Mucosa of stomach (tissue), 1 donor: ENCODE results near the gene TNFSF10.

Source experiments
- H3K27me3 ChIP-seq: one replicate; pipeline ENCODE4 v1.7.0; 2013; ENCODE audit warnings: mild to moderate bottlenecking, low read length; ENCODE audit not compliant: control insufficient read depth, insufficient read depth
- H3K36me3 ChIP-seq: one replicate; pipeline ENCODE4 v1.7.0; 2013; ENCODE audit warnings: low read length; ENCODE audit not compliant: control insufficient read depth, insufficient read depth
- H3K4me1 ChIP-seq: one replicate; pipeline ENCODE4 v1.7.0; 2013; ENCODE audit warnings: mild to moderate bottlenecking, low read length; ENCODE audit not compliant: control insufficient read depth, insufficient read depth
- H3K4me3 ChIP-seq: one replicate; pipeline ENCODE4 v1.7.0; 2013; ENCODE audit warnings: low read length
- H3K9ac ChIP-seq: one replicate; pipeline ENCODE4 v1.7.0; 2013; ENCODE audit warnings: mild to moderate bottlenecking, low read length, moderate library complexity
- H3K9me3 ChIP-seq: one replicate; pipeline ENCODE4 v1.7.0; 2013; ENCODE audit warnings: mild to moderate bottlenecking, low read length, moderate library complexity; ENCODE audit not compliant: control insufficient read depth
- donor health status: Pancreatic carcinoma.

The TNFSF10 gene

DNA sequence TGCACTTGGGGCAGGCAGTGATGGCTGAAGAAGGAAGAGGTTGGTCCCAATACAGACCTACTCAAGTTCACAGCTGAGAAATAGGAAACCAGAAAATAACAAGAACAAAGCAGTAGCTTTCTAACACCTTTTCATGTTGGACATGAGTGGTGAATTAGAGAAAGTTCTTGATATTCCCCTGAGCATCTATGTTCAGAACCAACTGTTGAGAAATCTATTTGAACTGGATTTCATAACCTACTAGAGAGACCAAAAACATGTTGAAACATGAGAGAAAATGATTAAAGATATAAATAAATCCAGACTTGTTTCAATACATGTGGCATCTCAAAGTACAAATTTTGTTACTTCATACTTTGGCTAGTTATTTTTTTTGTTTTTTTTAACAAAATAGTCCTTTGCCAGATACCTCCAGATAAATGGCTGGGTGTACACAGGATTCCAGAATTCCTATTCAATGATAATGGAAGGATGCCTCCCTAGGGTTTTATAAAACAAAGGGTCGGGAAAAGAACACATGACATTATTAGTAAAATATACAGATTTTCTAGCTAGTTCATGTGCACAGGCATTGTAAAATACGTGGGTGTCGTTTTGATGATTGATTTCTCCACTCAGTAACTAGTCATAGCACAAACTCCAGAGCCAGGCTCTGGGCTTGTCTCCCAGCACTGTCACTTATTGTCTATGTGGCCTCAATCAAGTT is 34.4 kb upstream of the TNFSF10 start:
- H3K36me3 ChIP-seq: no peaks in the 10 kb centered on the region
- no peaks in the 10 kb centered on the region for H3K27me3 ChIP-seq
- H3K9me3 ChIP-seq: no peaks in the 10 kb centered on the region
- H3K4me3 ChIP-seq: no peak overlapping the region
- H3K4me1 ChIP-seq: peaks cover 17% of the 10 kb centered on the region
- no peak overlapping the region for H3K9ac ChIP-seq

DNA sequence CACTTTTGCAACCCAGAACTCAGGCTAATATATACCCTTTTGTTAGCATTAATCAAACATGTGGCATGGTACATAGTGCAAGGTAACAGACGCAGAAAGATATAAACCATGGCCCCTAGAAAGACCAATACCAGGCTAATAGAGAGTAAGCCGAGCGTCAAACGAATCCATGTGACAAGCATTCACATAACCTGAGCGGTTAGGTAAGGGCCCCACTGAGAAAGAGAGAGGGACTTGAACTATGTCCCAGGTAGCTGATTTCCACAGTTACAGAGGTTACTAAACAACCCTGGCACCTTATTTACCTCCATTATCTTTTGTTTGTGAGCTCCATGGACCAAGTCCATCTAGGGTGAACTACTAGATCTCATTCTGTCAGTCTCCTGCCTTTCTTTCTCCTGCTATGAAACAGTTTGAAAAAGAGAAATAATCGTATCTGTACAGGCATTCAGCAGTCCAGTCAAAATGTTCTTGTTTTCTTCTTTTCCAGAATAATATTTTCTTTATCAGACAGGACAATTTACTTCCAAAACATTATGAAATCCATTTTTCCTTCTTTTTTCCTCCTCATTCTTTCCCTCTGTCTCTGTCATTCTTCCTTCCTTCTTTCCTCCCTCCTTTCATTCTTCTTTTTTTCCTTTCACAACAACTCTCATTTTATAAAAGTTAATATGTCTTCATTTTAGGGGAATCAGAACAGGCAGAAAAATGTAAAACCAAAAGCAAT is 30.5 kb upstream of the TNFSF10 start:
- H3K4me3 ChIP-seq: no peak overlapping the region
- no peak overlapping the region for H3K9ac ChIP-seq

DNA sequence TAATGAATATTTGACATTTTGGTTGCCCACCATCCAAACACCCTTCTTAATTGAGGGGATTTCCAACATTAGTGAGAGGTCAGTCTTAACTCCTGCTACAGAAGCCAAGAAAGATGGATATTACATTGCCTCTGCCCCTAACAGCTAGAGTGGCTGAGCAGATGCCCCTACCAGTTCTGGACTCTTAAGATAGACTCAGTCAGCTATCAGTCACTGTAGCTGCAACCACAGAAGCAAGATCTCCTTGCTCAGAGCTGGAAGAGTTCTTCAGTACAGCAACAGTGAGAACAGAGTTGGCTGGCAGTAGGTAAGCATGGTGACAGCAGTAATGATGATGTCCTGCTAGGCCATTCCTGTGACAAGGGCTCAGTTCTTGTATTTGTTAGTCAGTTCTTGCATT is 29.4 kb upstream of the TNFSF10 start:
- Histone ChIP-seq H3K9ac (no peak overlapping the region), H3K4me1 (peaks cover 19% of the 10 kb centered on the region), H3K27me3 (no peaks in the 10 kb centered on the region), H3K9me3 (no peaks in the 10 kb centered on the region), H3K4me3 (no peak overlapping the region), H3K36me3 (no peaks in the 10 kb centered on the region)

More for the DNA sequence above, 30.5 kb upstream of the TNFSF10 start:
- no peaks in the 10 kb centered on the region for H3K36me3 ChIP-seq
- no peaks in the 10 kb centered on the region for H3K27me3 ChIP-seq
- H3K9me3 ChIP-seq: no peaks in the 10 kb centered on the region
- H3K4me1 ChIP-seq: peaks cover 17% of the 10 kb centered on the region

DNA sequence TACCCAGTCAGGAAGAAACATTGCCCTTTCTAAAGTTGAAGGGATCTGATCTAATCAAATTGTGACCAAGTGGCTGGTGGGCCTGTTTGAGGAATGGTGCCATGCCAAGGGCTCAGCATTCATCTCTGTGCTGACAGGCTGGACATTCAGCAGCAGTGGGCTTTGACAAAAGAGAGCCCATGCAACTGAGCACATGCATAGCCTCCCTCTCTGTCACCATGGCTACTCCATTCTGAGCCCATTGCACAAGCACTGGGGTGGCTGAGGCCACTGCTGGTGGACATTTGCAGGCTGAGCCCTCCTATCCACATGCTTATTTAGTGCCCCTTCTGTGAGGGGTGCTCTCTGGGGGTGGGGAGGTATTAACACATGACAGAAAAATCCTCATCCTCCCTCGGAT is 28.6 kb upstream of the TNFSF10 start:
- no peak overlapping the region for H3K4me3 ChIP-seq
- H3K4me1 ChIP-seq: peaks cover 19% of the 10 kb centered on the region
- H3K9me3 ChIP-seq: no peaks in the 10 kb centered on the region
- H3K27me3 ChIP-seq: no peaks in the 10 kb centered on the region
- H3K9ac ChIP-seq: no peak overlapping the region
- no peaks in the 10 kb centered on the region for H3K36me3 ChIP-seq

DNA sequence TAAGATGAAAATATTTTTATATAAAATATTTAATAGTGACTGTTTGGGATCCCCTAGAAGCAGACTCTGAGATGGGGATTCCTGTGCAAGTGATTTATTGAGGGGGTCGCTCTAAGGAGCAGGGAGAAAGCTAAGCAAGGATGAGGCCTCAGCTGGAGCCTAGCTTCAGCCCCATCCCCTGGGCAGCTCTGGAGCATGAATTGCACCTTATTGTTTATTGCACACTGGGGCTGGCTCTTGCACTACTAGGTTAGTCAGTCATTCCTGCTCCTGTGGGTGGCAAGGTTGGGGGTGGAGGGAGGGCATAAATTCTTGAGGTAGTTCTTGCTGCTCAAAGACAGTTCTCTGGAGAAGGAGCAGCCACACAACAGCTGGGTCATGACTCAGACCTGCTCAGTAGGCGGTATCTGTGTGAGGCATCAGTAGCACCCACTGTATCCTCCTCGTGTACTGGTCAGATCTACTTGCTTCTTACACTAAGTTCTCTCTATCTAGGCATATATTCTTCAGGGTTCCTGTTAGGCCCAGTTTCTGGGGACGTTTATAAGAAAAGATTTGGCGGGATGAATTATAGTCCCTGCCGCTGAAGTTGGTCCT is 27.2 kb upstream of the TNFSF10 start:
- Histone ChIP-seq H3K9me3 (no peaks in the 10 kb centered on the region), H3K9ac (no peak overlapping the region), H3K27me3 (no peaks in the 10 kb centered on the region), H3K36me3 (no peaks in the 10 kb centered on the region), H3K4me3 (no peak overlapping the region), H3K4me1 (peaks cover 19% of the 10 kb centered on the region)

DNA sequence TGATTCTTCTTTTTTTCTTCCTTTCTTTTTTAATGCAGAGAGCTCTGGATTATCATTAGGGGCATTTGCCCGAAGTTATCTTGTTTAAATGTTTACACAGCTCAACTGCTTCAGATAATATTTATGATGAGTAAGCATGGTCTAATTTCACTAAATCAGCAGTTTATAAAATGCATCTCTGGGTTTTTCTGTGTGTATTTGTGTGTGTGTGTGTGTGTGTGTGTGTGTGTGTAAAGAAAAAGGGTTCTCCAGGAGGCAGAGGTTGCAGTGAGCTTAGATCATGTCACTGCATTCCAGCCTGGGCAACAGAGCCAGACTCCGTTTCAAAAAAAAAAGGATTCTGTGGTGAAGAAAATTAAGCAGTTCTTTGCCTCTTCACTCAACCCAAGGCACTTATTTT is 25.9 kb upstream of the TNFSF10 start:
- H3K4me3 ChIP-seq: no peak overlapping the region
- no peaks in the 10 kb centered on the region for H3K27me3 ChIP-seq
- H3K36me3 ChIP-seq: no peaks in the 10 kb centered on the region
- peaks cover 19% of the 10 kb centered on the region for H3K4me1 ChIP-seq
- no peak overlapping the region for H3K9ac ChIP-seq
- no peaks in the 10 kb centered on the region for H3K9me3 ChIP-seq

DNA sequence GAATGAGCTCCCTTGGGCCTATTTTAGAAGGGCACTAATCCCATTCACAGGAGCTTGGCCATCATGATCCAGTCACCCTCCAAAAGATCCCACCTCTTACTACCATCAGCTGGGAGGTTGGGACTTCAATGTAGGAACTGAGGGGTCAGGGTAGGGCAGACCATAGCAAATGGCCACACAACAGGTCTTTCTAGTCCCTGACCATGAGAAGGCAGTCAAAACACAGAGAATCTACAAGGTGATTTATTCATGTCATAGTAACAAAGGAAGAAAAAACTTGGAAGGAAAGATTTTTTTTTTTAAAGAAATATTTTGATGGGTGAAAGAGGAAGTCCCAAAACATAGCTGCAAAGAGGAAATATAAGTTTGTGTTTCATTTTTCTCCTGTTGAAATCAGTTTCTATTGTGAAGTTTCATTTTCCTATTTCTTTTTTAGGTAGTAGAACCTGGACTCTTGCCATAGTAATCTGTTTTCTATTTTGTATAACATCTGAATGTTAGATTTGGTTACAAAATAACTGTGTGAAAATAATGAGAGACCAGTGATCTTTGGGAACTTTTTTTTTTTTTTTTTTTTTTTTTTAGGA is 23.5 kb upstream of the TNFSF10 start:
- Histone ChIP-seq H3K4me3 (no peak overlapping the region), H3K36me3 (no peaks in the 10 kb centered on the region), H3K27me3 (no peaks in the 10 kb centered on the region), H3K9ac (no peak overlapping the region), H3K9me3 (no peaks in the 10 kb centered on the region), H3K4me1 (peaks cover 8% of the 10 kb centered on the region)

DNA sequence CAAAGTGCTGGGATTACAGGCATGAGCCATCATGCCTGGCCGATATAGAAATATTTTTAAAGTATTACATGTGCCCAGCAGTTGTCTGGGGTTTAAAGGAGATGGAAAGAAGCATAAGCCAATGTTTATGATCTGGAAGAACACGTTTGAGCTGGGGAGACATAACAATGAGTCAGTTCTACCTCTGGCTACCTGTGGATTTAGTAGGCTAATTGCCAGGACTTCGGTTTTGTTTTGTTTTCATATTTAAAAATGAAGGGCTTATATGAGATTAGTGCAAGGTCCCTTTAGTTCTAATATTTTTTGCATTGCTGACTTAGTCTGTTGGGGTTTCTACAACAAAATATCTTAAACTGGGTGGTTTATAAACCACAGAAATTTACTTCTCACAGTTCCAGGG is 22.9 kb upstream of the TNFSF10 start:
- peaks cover 8% of the 10 kb centered on the region for H3K4me1 ChIP-seq
- H3K36me3 ChIP-seq: no peaks in the 10 kb centered on the region
- no peaks in the 10 kb centered on the region for H3K9me3 ChIP-seq
- no peaks in the 10 kb centered on the region for H3K27me3 ChIP-seq
- H3K9ac ChIP-seq: no peak overlapping the region
- no peak overlapping the region for H3K4me3 ChIP-seq

DNA sequence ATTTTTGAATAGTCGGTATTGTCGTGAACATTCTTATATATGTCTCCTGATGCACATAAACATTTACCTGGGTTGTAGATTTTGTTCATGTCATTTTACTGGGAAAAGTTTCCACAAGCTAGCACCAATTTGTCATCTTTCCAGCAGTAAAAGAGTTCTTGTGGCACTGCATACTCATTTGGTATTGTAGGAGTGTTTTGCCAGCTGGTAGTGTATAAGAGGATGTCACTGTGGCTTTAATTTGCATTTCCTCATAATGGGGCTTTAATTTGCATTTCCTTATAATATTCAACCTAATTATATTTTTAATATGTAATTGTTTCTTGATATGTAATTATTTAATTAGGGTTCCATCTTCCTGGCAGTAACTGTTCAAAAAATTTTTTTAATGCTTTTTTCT is 21.2 kb upstream of the TNFSF10 start:
- Histone ChIP-seq H3K27me3 (no peaks in the 10 kb centered on the region), H3K4me3 (no peak overlapping the region), H3K36me3 (no peaks in the 10 kb centered on the region), H3K4me1 (peaks cover 8% of the 10 kb centered on the region), H3K9ac (no peak overlapping the region), H3K9me3 (no peaks in the 10 kb centered on the region)

DNA sequence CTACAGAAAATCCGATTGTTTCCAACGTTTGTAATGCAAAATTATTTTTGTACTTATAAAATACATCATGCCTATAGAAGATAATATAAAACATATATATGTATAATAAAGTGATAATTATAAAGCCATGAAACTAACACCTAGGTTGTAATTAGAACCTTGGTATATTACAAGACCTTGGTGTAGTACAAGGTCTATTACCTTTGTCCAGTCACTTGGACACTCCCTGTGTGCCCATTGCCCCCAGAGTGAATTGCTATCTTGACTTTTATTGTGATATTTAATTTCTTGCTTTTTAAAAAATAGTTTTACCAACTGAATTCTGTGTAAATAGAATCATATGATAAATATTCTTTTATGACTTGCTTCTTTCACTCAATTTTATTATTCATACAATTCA is 20.7 kb upstream of the TNFSF10 start:
- Histone ChIP-seq H3K4me1 (peaks cover 4% of the 10 kb centered on the region), H3K9me3 (no peaks in the 10 kb centered on the region), H3K27me3 (no peaks in the 10 kb centered on the region), H3K4me3 (no peak overlapping the region), H3K9ac (no peak overlapping the region), H3K36me3 (no peaks in the 10 kb centered on the region)

DNA sequence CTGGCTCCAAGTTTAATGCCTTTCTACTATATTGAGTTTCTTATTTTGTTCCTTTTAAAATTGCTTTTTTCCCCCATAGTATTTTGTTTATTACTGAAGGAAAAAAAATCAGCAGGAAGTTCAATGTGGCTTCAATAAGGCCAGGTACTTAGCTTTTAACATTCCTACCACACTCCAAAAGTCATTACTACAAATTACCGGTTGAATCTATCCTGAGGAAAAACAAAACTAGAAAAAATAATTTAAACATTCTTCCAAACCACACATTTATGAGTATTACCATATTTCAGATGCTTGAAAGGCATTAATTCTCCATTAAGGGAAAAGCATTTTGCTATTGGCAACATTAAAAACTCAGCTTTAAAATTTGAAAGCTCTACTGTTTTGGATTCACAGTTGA is 20.2 kb upstream of the TNFSF10 start:
- Histone ChIP-seq H3K9ac (no peak overlapping the region), H3K4me1 (no peaks in the 10 kb centered on the region), H3K36me3 (no peaks in the 10 kb centered on the region), H3K4me3 (no peak overlapping the region), H3K9me3 (no peaks in the 10 kb centered on the region), H3K27me3 (no peaks in the 10 kb centered on the region)

DNA sequence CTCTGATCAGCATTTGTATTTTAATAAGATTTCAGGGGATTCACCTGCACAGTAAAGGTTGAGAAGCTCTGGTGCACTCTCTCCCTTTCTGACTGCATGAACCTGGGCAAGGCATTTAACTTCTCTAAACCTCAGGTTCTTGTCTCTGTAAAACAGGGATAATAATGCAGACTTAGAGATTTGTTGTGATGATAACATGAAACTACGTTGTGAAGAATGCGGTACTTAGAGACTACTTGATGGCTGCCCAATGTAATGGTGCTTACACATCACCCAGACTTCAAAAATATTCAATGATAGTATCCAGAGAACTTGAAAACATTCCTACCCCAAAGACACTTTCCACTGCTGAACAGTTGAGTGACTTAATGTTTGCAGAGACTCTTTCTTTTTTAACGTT is 19.8 kb upstream of the TNFSF10 start:
- H3K27me3 ChIP-seq: no peaks in the 10 kb centered on the region
- peaks cover 2% of the 10 kb centered on the region for H3K4me1 ChIP-seq
- no peaks in the 10 kb centered on the region for H3K36me3 ChIP-seq
- no peak overlapping the region for H3K9ac ChIP-seq
- no peak overlapping the region for H3K4me3 ChIP-seq
- no peaks in the 10 kb centered on the region for H3K9me3 ChIP-seq
